BE2C (cell line): ENCODE measurements around the gene CDC42.
A peak's percentile ranks its signal among the peaks of the same experiment; 100 is the strongest.

Experiments
- DNase-seq: peaks from one replicate; pipeline ENCODE4 v3.0.0-alpha.2; 2020
- H3K27me3 ChIP-seq: fragments of 250-450 bp; sonication (Bioruptor Pico); 2 replicates; pipeline ENCODE4 v1.5.1; 2020; ENCODE audit warnings: mild to moderate bottlenecking
- H3K36me3 ChIP-seq: fragments of 250-450 bp; sonication (Bioruptor Pico); 2 replicates; pipeline ENCODE4 v1.5.1; 2020; ENCODE audit warnings: mild to moderate bottlenecking
- H3K4me1 ChIP-seq: fragments of 250-450 bp; sonication (Bioruptor Pico); 2 replicates; pipeline ENCODE4 v1.5.1; 2020
- H3K4me3 ChIP-seq: 2 replicates; pipeline ENCODE4 v1.5.1; 2011; ENCODE audit warnings: low read depth, low read length
- H3K9me3 ChIP-seq: fragments of 250-450 bp; sonication (Bioruptor Pico); 2 replicates; pipeline ENCODE4 v1.5.1; 2020
- CTCF ChIP-seq: IDR thresholded peaks from 2 replicates; pipeline ENCODE4 v1.5.1; 2012; ENCODE audit warnings: mild to moderate bottlenecking, low read depth, low read length

CDC42 gene

GRCh38 chr1:22133247-22133930, 80.9 kb downstream of the CDC42 start:
- no peaks in the 10 kb centered on the region for H3K36me3 ChIP-seq
- no peak for DNase-seq
- no peaks in the 10 kb centered on the region for H3K27me3 ChIP-seq
- no peaks in the 10 kb centered on the region for H3K9me3 ChIP-seq
- H3K4me3 ChIP-seq = no peak overlapping the region
- TF ChIP-seq CTCF = no peak
- H3K4me1 ChIP-seq = no peaks in the 10 kb centered on the region

- DNase-seq = no peak
- no peaks in the 10 kb centered on the region for H3K9me3 ChIP-seq
- H3K4me3 ChIP-seq = no peak overlapping the region
- TF ChIP-seq CTCF = no peak
- no peaks in the 10 kb centered on the region for H3K36me3 ChIP-seq
- H3K4me1 ChIP-seq = no peaks in the 10 kb centered on the region; the same call in 1 of the 2 replicates
- H3K27me3 ChIP-seq = no peaks in the 10 kb centered on the region
These were observed 81.4 kb downstream of the CDC42 start for GRCh38 chr1:22133931-22134324.

- peaks cover 9% of the 10 kb centered on the region; the same call in 1 of the 2 replicates for H3K4me1 ChIP-seq
- H3K36me3 ChIP-seq = no peaks in the 10 kb centered on the region
- no peak overlapping the region for H3K4me3 ChIP-seq
- no peak for DNase-seq
- no peak for TF ChIP-seq CTCF
- H3K27me3 ChIP-seq = no peaks in the 10 kb centered on the region
- H3K9me3 ChIP-seq = no peaks in the 10 kb centered on the region
These were observed 84.7 kb downstream of the CDC42 start for GRCh38 chr1:22137004-22137720.

- Histone ChIP-seq H3K27me3 (0 out of 2 replicates have a peak, but pooled peaks cover 4% of the 10 kb centered on the region), H3K4me1 (peaks cover 9% of the 10 kb centered on the region; the same call in 1 of the 2 replicates), H3K4me3 (no peak overlapping the region), H3K9me3 (no peaks in the 10 kb centered on the region), H3K36me3 (no peaks in the 10 kb centered on the region)
- no peak for TF ChIP-seq CTCF
- peak; percentile 69 for DNase-seq
These were observed 86.6 kb downstream of the CDC42 start for GRCh38 chr1:22139066-22139594.

GRCh38 chr1:22139817-22140216, 87.3 kb downstream of the CDC42 start:
- Histone ChIP-seq H3K27me3 (0 out of 2 replicates have a peak, but pooled peaks cover 4% of the 10 kb centered on the region), H3K9me3 (no peaks in the 10 kb centered on the region), H3K36me3 (no peaks in the 10 kb centered on the region), H3K4me3 (no peak overlapping the region), H3K4me1 (peaks cover 9% of the 10 kb centered on the region; the same call in 1 of the 2 replicates)
- peak; percentile 32 for DNase-seq
- TF ChIP-seq CTCF = no peak
